CD14-positive monocyte (primary cell): ENCODE measurements around the gene NCAM1. TPM values are rescaled to one million over a fixed set of nuclear protein-coding genes. Genes with fewer than 3 reads are reported as not detected.

ENCODE experiments used
- DNase-seq, 3 donors: peaks; one replicate each; pipeline ENCODE4 v3.0.0-alpha.2; 2011 to 2022
- H2AFZ ChIP-seq: 2 replicates; pipeline ENCODE4 v1.6.0; 2012; ENCODE audit warnings: mild to moderate bottlenecking, low read depth, low read length, inconsistent platforms; ENCODE audit not compliant: insufficient read depth, poor library complexity, severe bottlenecking
- H3K27ac ChIP-seq, 2 donors: 1 replicate in 1 of 2; 2 replicates in 1 of 2; pipeline ENCODE4 v1.5.1; 2012 to 2013; ENCODE audit warnings: low read length in 2 of 2, control low read depth in 1 of 2, inconsistent platforms in 1 of 2, low read depth in 1 of 2, mild to moderate bottlenecking in 1 of 2
- H3K27me3 ChIP-seq, 2 donors: one replicate each; pipeline versions ENCODE4 v1.6.0 to v1.6.1; 2011 to 2013; ENCODE audit warnings: low read length in 2 of 2; ENCODE audit not compliant: control insufficient read depth in 2 of 2, insufficient read depth in 2 of 2
- H3K36me3 ChIP-seq, 2 donors: replicated peaks in 1 of 2; 1 replicate in 1 of 2; 2 replicates in 1 of 2; pipeline versions ENCODE4 v1.5.1 to v1.6.1; 2012 to 2013; ENCODE audit warnings: low read length in 2 of 2, control low read depth in 1 of 2, inconsistent platforms in 1 of 2, mild to moderate bottlenecking in 1 of 2; ENCODE audit not compliant: insufficient read depth in 2 of 2, control insufficient read depth in 1 of 2
- H3K4me1 ChIP-seq, 2 donors: 1 replicate in 1 of 2; 2 replicates in 1 of 2; pipeline versions ENCODE4 v1.5.1 to v1.6.1; 2012 to 2013; ENCODE audit warnings: low read length in 2 of 2, control low read depth in 1 of 2, inconsistent platforms in 1 of 2, mild to moderate bottlenecking in 1 of 2, moderate library complexity in 1 of 2; ENCODE audit not compliant: insufficient read depth in 2 of 2, control insufficient read depth in 1 of 2
- H3K4me2 ChIP-seq: replicated peaks from 2 replicates; pipeline ENCODE3; 2012; ENCODE audit warnings: low read length, moderate library complexity, mild to moderate bottlenecking; ENCODE audit not compliant: poor library complexity, severe bottlenecking; ENCODE audit errors: extremely low read depth
- H3K4me3 ChIP-seq, 3 experiments: fragments of 200-600 bp in 1 of 3; sonication (generic) in 1 of 3; replicated peaks in 1 of 3; 1 replicate in 2 of 3; 2 replicates in 1 of 3; pipeline ENCODE4 v1.5.1; 2011 to 2013; ENCODE audit warnings: low read length in 3 of 3, mild to moderate bottlenecking in 3 of 3, control low read depth in 2 of 3, low read depth in 2 of 3, inconsistent platforms in 1 of 3, moderate library complexity in 1 of 3
- H3K79me2 ChIP-seq: 2 replicates; pipeline ENCODE4 v1.6.0; 2012; ENCODE audit warnings: mild to moderate bottlenecking, control low read depth, inconsistent platforms, low read length, moderate library complexity; ENCODE audit not compliant: insufficient read depth
- H3K9ac ChIP-seq: 2 replicates; pipeline ENCODE4 v1.6.0; 2017; ENCODE audit warnings: low read length, mild to moderate bottlenecking; ENCODE audit not compliant: insufficient read depth, poor library complexity, severe bottlenecking
- H3K9me3 ChIP-seq, 2 donors: replicated peaks in 1 of 2; 1 replicate in 1 of 2; 2 replicates in 1 of 2; pipeline versions ENCODE4 v1.5.1 to v1.6.1; 2012 to 2013; ENCODE audit warnings: low read length in 2 of 2, control low read depth in 1 of 2; ENCODE audit not compliant: control insufficient read depth in 1 of 2, insufficient read depth in 1 of 2
- H4K20me1 ChIP-seq: 2 replicates; pipeline ENCODE4 v1.6.0; 2012; ENCODE audit warnings: mild to moderate bottlenecking, low read length, control low read depth, moderate library complexity; ENCODE audit not compliant: insufficient read depth
- H3K27ac Mint-ChIP-seq, 7 donors: one replicate each; pipeline ENCODE4 v1.8.0; 2020; ENCODE audit warnings: mild to moderate bottlenecking in 7 of 7, mixed read lengths in 7 of 7, moderate library complexity in 6 of 7, inconsistent platforms in 2 of 7
- H3K27me3 Mint-ChIP-seq, 3 donors: one replicate each; pipeline ENCODE4 v1.8.0; 2021 to 2022; ENCODE audit warnings: low read depth in 3 of 3, mild to moderate bottlenecking in 3 of 3, mixed read lengths in 3 of 3, moderate library complexity in 3 of 3, inconsistent platforms in 1 of 3
- H3K36me3 Mint-ChIP-seq, 2 donors: one replicate each; pipeline ENCODE4 v1.8.0; 2020; ENCODE audit warnings: mixed read lengths in 2 of 2, inconsistent platforms in 1 of 2, mild to moderate bottlenecking in 1 of 2
- H3K4me1 Mint-ChIP-seq: one replicate; pipeline ENCODE4 v1.8.0; 2020; ENCODE audit warnings: mild to moderate bottlenecking, mixed read lengths
- H3K4me3 Mint-ChIP-seq, 2 donors: one replicate each; pipeline ENCODE4 v1.8.0; 2020; ENCODE audit warnings: mild to moderate bottlenecking in 2 of 2, mixed read lengths in 2 of 2, moderate library complexity in 1 of 2
- H3K9me3 Mint-ChIP-seq, 7 donors: one replicate each; pipeline ENCODE4 v1.8.0; 2020 to 2022; ENCODE audit warnings: mixed read lengths in 7 of 7, mild to moderate bottlenecking in 6 of 7, moderate library complexity in 6 of 7, inconsistent platforms in 2 of 7
- WGBS: methylation state at CpG from one replicate; pipeline ENCODE4 v1.1.5; 2013; ENCODE audit warnings: missing lambda C conversion rate; ENCODE audit not compliant: insufficient coverage; 5-methylcytosine and 5-hydroxymethylcytosine counted together
- intact Hi-C, 2 donors: fragments of 100-400 bp; cut with micrococcal nuclease; formaldehyde crosslinking; loops; one replicate each; pipeline versions ENCODE4 v1.15.0 to v1.15.1; 2023
- polyA plus RNA-seq, 3 donors: library from polyadenylated mRNA; depleted of rRNA in 1 of 3; unstranded in 2 of 3; stranded (reverse) in 1 of 3; fragments of 300-500 nt in 2 of 3; fragments of >200 nt in 1 of 3; fragmentation: Illumina TruSeq in 2 of 3; gene quantifications; 1 replicate in 2 of 3; 2 replicates in 1 of 3; pipeline ENCODE4 v1.2.3, GENCODE V29; 2012 to 2021
- TF ChIP-seq, protein P1 (sequence below): fragments of 200-600 bp; IDR thresholded peaks from one replicate; pipeline ENCODE4 v1.8.0; 2022; ENCODE audit warnings: antibody characterized with exemption, mild to moderate bottlenecking

The NCAM1 gene
- polyA plus RNA-seq, 3 donors: 0.65 to 0.69 TPM; not detected in 1

DNA sequence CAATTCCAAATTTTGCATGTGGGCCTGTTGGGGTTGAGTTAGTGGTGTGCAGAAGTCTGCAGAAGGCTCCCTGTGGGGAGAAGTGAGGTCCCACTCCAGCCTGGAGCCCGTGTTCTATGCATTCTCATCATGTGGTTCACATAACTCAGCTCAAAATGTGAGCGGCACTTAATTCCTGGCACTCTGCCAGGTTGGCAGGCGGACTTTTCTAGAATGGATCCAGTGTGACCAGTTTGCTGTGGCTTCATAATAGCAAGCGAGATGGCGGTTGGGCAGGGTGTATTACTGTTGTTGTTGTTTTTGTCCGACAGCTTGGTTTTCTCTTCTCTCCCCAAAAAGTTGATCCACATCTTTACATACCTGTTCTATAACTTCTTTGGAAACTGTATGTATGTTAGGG, 206.4 kb downstream of the NCAM1 start:
- H3K4me3 Mint-ChIP-seq: no peak overlapping the region
- H3K79me2 ChIP-seq: no peaks in the 10 kb centered on the region
- H2AFZ ChIP-seq: no peak overlapping the region
- no peaks in the 10 kb centered on the region for H3K36me3 ChIP-seq
- H3K4me1 Mint-ChIP-seq: peaks cover 2% of the 10 kb centered on the region
- no peak for DNase-seq
- peaks cover 0 to 6% (median 0%) of the 10 kb centered on the region in 7 donors for H3K9me3 Mint-ChIP-seq
- H3K9me3 ChIP-seq: no peaks in the 10 kb centered on the region
- 69% methylated on average over 2 of the region's 6 CpGs for WGBS
- no peak overlapping the region for H3K4me2 ChIP-seq
- no peak overlapping the region for H3K27ac Mint-ChIP-seq
- peaks cover 3 to 7% (median 3%) of the 10 kb centered on the region in 3 donors for H3K27me3 Mint-ChIP-seq
- TF ChIP-seq, protein P1, sequence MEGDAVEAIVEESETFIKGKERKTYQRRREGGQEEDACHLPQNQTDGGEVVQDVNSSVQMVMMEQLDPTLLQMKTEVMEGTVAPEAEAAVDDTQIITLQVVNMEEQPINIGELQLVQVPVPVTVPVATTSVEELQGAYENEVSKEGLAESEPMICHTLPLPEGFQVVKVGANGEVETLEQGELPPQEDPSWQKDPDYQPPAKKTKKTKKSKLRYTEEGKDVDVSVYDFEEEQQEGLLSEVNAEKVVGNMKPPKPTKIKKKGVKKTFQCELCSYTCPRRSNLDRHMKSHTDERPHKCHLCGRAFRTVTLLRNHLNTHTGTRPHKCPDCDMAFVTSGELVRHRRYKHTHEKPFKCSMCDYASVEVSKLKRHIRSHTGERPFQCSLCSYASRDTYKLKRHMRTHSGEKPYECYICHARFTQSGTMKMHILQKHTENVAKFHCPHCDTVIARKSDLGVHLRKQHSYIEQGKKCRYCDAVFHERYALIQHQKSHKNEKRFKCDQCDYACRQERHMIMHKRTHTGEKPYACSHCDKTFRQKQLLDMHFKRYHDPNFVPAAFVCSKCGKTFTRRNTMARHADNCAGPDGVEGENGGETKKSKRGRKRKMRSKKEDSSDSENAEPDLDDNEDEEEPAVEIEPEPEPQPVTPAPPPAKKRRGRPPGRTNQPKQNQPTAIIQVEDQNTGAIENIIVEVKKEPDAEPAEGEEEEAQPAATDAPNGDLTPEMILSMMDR: no peak
- no peak overlapping the region for H3K27ac ChIP-seq
- no peaks in the 10 kb centered on the region for H3K36me3 Mint-ChIP-seq
- no peak overlapping the region for H3K9ac ChIP-seq
- H4K20me1 ChIP-seq: no peaks in the 10 kb centered on the region
- intact Hi-C loops: no loop called here
- no peak overlapping the region for H3K4me3 ChIP-seq
- H3K27me3 ChIP-seq: peaks cover 0 to 2% of the 10 kb centered on the region in 2 donors
- H3K4me1 ChIP-seq: no peaks in the 10 kb centered on the region

DNA sequence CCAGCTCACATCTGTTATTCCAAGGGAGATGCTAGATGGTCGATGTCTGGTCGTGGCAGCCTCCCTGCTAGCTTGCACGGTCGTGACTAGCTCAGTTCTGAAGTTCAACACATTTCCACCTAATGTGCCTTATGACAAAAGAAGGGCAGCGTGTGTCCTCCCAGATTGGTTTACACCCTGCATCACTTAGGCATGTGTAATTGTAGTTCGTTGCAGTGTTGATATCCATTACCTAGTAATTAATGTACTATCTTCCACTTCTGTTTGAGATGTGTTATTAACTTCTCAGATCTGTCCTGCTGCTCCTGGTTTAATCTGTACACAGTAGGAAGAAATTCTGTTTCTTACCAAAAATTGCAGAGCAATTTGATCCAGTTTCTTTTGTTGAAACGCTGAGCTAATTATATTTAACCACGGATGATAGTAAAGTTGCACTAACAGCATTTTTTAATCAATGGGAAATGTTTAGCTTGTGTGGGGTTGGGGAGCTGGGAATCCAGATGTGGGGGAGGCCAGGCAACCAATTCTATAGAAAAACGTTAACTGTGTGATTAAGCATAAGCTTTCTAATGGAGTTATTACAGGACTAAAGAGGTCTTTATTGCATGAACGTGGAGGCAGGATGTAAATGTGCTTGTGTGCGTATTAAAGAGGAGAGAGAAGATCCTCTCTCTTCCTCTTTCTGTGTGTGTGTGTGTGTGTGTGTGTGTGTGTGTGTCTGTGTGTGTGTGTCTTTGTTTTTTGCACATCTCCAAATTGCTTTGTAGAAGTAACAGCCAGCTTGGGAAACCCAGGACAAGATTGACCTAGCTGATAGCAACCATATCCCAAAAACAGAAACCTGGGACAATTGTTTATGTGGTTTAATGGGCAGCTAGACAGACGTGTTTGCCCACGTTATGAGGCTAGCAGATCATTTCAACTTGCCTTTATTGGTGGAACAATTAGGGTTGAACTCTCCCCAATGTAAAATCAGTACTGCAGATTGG, 207.4 kb downstream of the NCAM1 start:
- Histone ChIP-seq H3K4me1 (no peaks in the 10 kb centered on the region), H3K27me3 (peaks cover 0 to 2% of the 10 kb centered on the region in 2 donors), H3K9me3 (no peaks in the 10 kb centered on the region), H3K79me2 (no peaks in the 10 kb centered on the region), H2AFZ (no peak overlapping the region), H3K27ac (no peak overlapping the region), H3K36me3 (no peaks in the 10 kb centered on the region), H4K20me1 (no peaks in the 10 kb centered on the region), H3K4me2 (no peak overlapping the region), H3K4me3 (no peak overlapping the region), H3K9ac (no peak overlapping the region)
- 85% methylated on average over 7 of the region's 13 CpGs for WGBS
- H3K4me1 Mint-ChIP-seq: peaks cover 2% of the 10 kb centered on the region
- H3K36me3 Mint-ChIP-seq: no peaks in the 10 kb centered on the region
- DNase-seq: no peak
- H3K27ac Mint-ChIP-seq: no peak overlapping the region
- H3K27me3 Mint-ChIP-seq: peaks cover 3 to 9% (median 3%) of the 10 kb centered on the region in 3 donors
- TF ChIP-seq, protein P1: no peak
- peaks cover 0 to 4% (median 0%) of the 10 kb centered on the region in 7 donors for H3K9me3 Mint-ChIP-seq
- intact Hi-C loops: no loop called here
- peak overlapping the region in 1 of 2 donors; percentile 18 for H3K4me3 Mint-ChIP-seq
